ENCODE data around the gene CACNA1C.

The CACNA1C gene

GRCh38 chr12:2457215-2457932 lies 404.6 kb downstream of the CACNA1C start:
- DNase-seq (ENCODE audit: low read depth): no peak

- DNase-seq (ENCODE audit: low read depth): no peak
Measured at GRCh38 chr12:2457933-2458414, 405.2 kb downstream of the CACNA1C start.

- no peak for DNase-seq (ENCODE audit: low read depth)
Measured at GRCh38 chr12:2460051-2460670, 407.4 kb downstream of the CACNA1C start.

- no peak for DNase-seq (ENCODE audit: low read depth)
Measured at GRCh38 chr12:2461046-2461445, 408.3 kb downstream of the CACNA1C start.

- no peak for DNase-seq (ENCODE audit: low read depth)
Measured at GRCh38 chr12:2461645-2462044, 408.9 kb downstream of the CACNA1C start.

GRCh38 chr12:2462087-2462486 lies 409.3 kb downstream of the CACNA1C start:
- no peak for DNase-seq (ENCODE audit: low read depth)

GRCh38 chr12:2463719-2464118 lies 410.9 kb downstream of the CACNA1C start:
- DNase-seq (ENCODE audit: low read depth): no peak

- no peak for DNase-seq (ENCODE audit: low read depth)
Measured at GRCh38 chr12:2465681-2466080, 412.9 kb downstream of the CACNA1C start.

GRCh38 chr12:2466211-2466610 lies 413.4 kb downstream of the CACNA1C start:
- no peak for DNase-seq (ENCODE audit: low read depth)

GRCh38 chr12:2467447-2468195 lies 414.8 kb downstream of the CACNA1C start:
- DNase-seq (ENCODE audit: low read depth): no peak

GRCh38 chr12:2475984-2476383 lies 423.2 kb downstream of the CACNA1C start:
- no peak for DNase-seq (ENCODE audit: low read depth)

- DNase-seq (ENCODE audit: low read depth): no peak
Measured at GRCh38 chr12:2477009-2477766, 424.4 kb downstream of the CACNA1C start.

- DNase-seq (ENCODE audit: low read depth): no peak
Measured at GRCh38 chr12:2479851-2480535, 427.2 kb downstream of the CACNA1C start.

GRCh38 chr12:2481346-2481745 lies 428.6 kb downstream of the CACNA1C start:
- DNase-seq (ENCODE audit: low read depth): no peak

- DNase-seq (ENCODE audit: low read depth): no peak
Measured at GRCh38 chr12:2481951-2482350, 429.2 kb downstream of the CACNA1C start.

- DNase-seq (ENCODE audit: low read depth): peak; percentile 57
Measured at GRCh38 chr12:2482938-2483660, 430.3 kb downstream of the CACNA1C start.

GRCh38 chr12:2483713-2484112 lies 430.9 kb downstream of the CACNA1C start:
- DNase-seq (ENCODE audit: low read depth): no peak

GRCh38 chr12:2484141-2484776 lies 431.5 kb downstream of the CACNA1C start:
- DNase-seq (ENCODE audit: low read depth): no peak

- DNase-seq (ENCODE audit: low read depth): no peak
Measured at GRCh38 chr12:2485681-2486080, 432.9 kb downstream of the CACNA1C start.

- no peak for DNase-seq (ENCODE audit: low read depth)
Measured at GRCh38 chr12:2486796-2487195, 434.0 kb downstream of the CACNA1C start.

All from EH (cell line).